ENCODE measurements around the gene GAS2L1. TPM values are rescaled to one million over a fixed set of nuclear protein-coding genes. Genes with fewer than 3 reads are reported as not detected.

Gene GAS2L1
- total RNA-seq, 1 experiment from 2014 or later, result 22.7 TPM

DNA sequence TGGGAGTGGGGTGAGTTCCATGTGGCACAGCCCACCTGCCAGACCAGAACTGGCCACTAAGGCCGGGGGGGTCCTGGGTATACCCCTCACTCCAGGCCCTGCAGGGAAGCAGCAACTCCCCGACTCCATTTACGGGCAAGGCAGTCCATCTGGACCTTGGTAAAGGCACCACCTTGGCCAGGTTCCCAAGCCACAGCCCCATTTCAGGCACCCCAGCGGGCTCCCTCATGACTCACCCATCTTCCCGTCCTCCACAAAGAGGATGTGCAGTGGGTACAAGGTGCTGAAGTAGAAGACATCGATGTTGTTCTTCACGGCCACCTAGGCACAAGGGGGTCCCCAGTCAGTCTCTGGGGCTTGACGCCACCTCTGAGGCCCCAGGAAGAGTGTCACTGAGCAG, 24.8 kb downstream of the GAS2L1 start:
- CTCF ChIA-PET, result no interaction called here

DNA sequence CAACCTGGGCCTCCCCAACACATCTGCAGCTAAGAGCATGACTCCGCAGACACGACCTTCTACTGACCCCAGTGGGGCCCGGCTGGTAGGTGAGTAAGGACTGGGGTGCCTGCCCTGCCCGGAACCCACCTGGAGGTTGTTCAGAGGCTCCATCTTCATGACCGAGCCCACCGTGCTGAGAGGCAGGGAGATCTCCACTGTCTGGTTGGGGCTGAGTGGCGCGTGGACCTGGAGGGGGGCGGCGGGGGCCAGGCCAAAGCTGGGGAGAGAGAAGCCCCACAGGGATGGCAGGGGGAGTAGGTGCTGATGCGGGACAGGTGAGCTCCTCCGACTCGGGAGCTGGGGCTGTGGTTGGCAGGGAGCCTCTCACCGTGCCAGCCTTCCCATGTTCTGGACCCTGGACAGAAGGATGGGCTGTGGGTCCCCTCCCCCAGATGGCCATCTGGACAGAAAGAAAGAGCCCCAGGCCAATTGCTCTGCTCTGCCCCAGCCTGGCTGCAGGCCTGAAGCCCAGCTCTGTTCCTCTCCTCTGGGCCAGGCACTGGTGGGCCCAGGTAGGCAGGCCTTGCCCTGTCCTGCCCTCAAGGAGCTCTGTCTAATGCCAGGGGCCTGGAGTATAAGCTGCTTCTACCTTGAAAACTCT, 25.3 kb downstream of the GAS2L1 start:
- Histone ChIP-seq H3K4me3 (ENCODE audit: low read depth, low read length, poor library complexity, severe bottlenecking) (no peak overlapping the region), H3K4me1 (ENCODE audit: insufficient read depth, low read length, poor library complexity, severe bottlenecking) (peaks cover 6% of the 10 kb centered on the region), H3K9me3 (ENCODE audit: low read depth, low read length, poor library complexity, severe bottlenecking) (no peaks in the 10 kb centered on the region), H3K27ac (ENCODE audit: low read depth, low read length, poor library complexity, severe bottlenecking) (peak overlapping the region; percentile 63), H3K27me3 (replicated peaks; ENCODE audit: insufficient read depth, low read depth, low read length, poor library complexity) (no peaks in the 10 kb centered on the region), H3K36me3 (ENCODE audit: insufficient read depth, low read length, poor library complexity, severe bottlenecking) (no peaks in the 10 kb centered on the region)
- DNase-seq (ENCODE audit: low spot score), result no peak
- no TSS peak for BruUV-seq (replicated peaks)
- TF ChIP-seq, protein P1, sequence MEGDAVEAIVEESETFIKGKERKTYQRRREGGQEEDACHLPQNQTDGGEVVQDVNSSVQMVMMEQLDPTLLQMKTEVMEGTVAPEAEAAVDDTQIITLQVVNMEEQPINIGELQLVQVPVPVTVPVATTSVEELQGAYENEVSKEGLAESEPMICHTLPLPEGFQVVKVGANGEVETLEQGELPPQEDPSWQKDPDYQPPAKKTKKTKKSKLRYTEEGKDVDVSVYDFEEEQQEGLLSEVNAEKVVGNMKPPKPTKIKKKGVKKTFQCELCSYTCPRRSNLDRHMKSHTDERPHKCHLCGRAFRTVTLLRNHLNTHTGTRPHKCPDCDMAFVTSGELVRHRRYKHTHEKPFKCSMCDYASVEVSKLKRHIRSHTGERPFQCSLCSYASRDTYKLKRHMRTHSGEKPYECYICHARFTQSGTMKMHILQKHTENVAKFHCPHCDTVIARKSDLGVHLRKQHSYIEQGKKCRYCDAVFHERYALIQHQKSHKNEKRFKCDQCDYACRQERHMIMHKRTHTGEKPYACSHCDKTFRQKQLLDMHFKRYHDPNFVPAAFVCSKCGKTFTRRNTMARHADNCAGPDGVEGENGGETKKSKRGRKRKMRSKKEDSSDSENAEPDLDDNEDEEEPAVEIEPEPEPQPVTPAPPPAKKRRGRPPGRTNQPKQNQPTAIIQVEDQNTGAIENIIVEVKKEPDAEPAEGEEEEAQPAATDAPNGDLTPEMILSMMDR (conservative IDR thresholded peaks at IDR 0.05; ENCODE audit: low read depth, low read length), result no peak
- no peak for TF ChIP-seq EZH2 (IDR thresholded peaks at IDR 0.05; ENCODE audit: borderline replicate concordance, low read depth, low read length, poor library complexity, severe bottlenecking)
- intact Hi-C loops (cut with micrococcal nuclease; ENCODE audit: unreplicated experiment), result no loop called here
- ChIA-PET CTCF (no interaction called here), POLR2A (ENCODE audit: low non-redundant PET) (no interaction called here)

More for the DNA sequence above, 24.8 kb downstream of the GAS2L1 start:
- POLR2A ChIA-PET (ENCODE audit: low non-redundant PET), result no interaction called here
- DNase-seq (ENCODE audit: low spot score), result no peak
- H3K4me3 ChIP-seq (ENCODE audit: low read depth, low read length, poor library complexity, severe bottlenecking), result no peak overlapping the region
- no peak overlapping the region for H3K27ac ChIP-seq (ENCODE audit: low read depth, low read length, poor library complexity, severe bottlenecking)
- BruUV-seq (replicated peaks), result no TSS peak
- intact Hi-C loops (cut with micrococcal nuclease; ENCODE audit: unreplicated experiment), result no loop called here
- peaks cover 6% of the 10 kb centered on the region for H3K4me1 ChIP-seq (ENCODE audit: insufficient read depth, low read length, poor library complexity, severe bottlenecking)
- H3K36me3 ChIP-seq (ENCODE audit: insufficient read depth, low read length, poor library complexity, severe bottlenecking), result no peaks in the 10 kb centered on the region
- no peaks in the 10 kb centered on the region for H3K9me3 ChIP-seq (ENCODE audit: low read depth, low read length, poor library complexity, severe bottlenecking)
- TF ChIP-seq, protein P1 (conservative IDR thresholded peaks at IDR 0.05; ENCODE audit: low read depth, low read length), result no peak
- no peak for TF ChIP-seq EZH2 (IDR thresholded peaks at IDR 0.05; ENCODE audit: borderline replicate concordance, low read depth, low read length, poor library complexity, severe bottlenecking)
- no peaks in the 10 kb centered on the region for H3K27me3 ChIP-seq (replicated peaks; ENCODE audit: insufficient read depth, low read depth, low read length, poor library complexity)

DNA sequence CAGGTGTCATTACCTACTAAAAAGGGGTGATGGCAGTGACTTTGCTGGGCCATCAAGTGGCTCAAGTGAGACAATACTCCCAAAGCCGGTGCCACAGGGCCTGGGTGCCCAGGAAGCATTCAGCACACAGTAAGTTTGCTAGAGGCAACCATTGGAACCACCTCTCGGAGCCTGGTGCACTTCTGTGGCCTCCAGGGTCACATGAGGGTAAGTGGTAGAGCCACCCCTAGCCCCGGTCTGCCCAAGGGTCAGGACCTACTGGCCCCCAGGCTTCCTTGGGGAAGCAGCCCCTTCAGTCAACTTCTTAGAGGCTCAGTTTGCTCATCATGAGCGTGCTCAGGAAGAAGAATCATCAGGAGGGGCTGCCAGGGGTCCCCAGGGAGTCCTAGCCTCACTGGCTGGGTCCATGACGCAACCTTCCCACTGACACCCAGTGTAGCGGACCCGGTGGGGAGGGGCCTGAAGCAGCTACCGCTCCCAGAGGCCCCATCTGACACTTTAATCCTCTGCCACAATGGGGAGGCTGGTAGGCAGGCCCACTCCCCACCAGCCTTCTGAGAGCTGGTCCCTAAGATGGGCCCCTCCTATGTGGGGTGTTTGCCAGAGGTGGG, 26.5 kb downstream of the GAS2L1 start:
- Histone ChIP-seq H3K27me3 (replicated peaks; ENCODE audit: insufficient read depth, low read depth, low read length, poor library complexity) (no peaks in the 10 kb centered on the region), H3K36me3 (ENCODE audit: insufficient read depth, low read length, poor library complexity, severe bottlenecking) (no peaks in the 10 kb centered on the region), H3K4me1 (ENCODE audit: insufficient read depth, low read length, poor library complexity, severe bottlenecking) (peaks cover 6% of the 10 kb centered on the region), H3K9me3 (ENCODE audit: low read depth, low read length, poor library complexity, severe bottlenecking) (no peaks in the 10 kb centered on the region), H3K27ac (ENCODE audit: low read depth, low read length, poor library complexity, severe bottlenecking) (peak overlapping the region; percentile 63), H3K4me3 (ENCODE audit: low read depth, low read length, poor library complexity, severe bottlenecking) (no peak overlapping the region)
- intact Hi-C loops (cut with micrococcal nuclease; ENCODE audit: unreplicated experiment), result no loop called here
- peak; percentile 54 for DNase-seq (ENCODE audit: low spot score)
- POLR2A ChIA-PET (ENCODE audit: low non-redundant PET), result no interaction called here
- CTCF ChIA-PET, result no interaction called here
- no peak for TF ChIP-seq EZH2 (IDR thresholded peaks at IDR 0.05; ENCODE audit: borderline replicate concordance, low read depth, low read length, poor library complexity, severe bottlenecking)
- TF ChIP-seq, protein P1 (conservative IDR thresholded peaks at IDR 0.05; ENCODE audit: low read depth, low read length), result no peak
- BruUV-seq (replicated peaks), result no TSS peak

Data from A673 (cell line).